CD4-positive, alpha-beta T cell (primary cell): ENCODE data around the gene CELF5. TPM values are rescaled to one million over a fixed set of nuclear protein-coding genes. Genes with fewer than 3 reads are reported as not detected.
"Not testable (repeated sequence)": the region's sequence is repeated elsewhere in the genome, so short reads cannot be mapped to it uniquely, and the experiment has no call there.

Source experiments
- ATAC-seq: fragments of 200-7000 bp; cut with Tn5 transposase; one replicate; pipeline ENCODE4 v1.10.0; 2022; ENCODE audit warnings: mild to moderate bottlenecking; ENCODE audit not compliant: poor library complexity
- CTCF ChIA-PET: fragments of 350-600 bp; sonication (Branson Sonifier 250); formaldehyde crosslinking; loops from one replicate; lab custom pipeline; 2021; ENCODE audit warnings: antibody characterized with exemption, inconsistent platforms; lab: Charles Lee
- POLR2A ChIA-PET: fragments of 350-600 bp; sonication (Branson Sonifier 250); formaldehyde crosslinking; loops from one replicate; lab custom pipeline; 2021; ENCODE audit warnings: antibody characterized with exemption, inconsistent platforms; lab: Charles Lee
- DNase-seq, 14 experiments: peaks; one replicate each; pipeline ENCODE4 v3.0.0-alpha.2; 2013 to 2020; ENCODE audit warnings: mixed read lengths in 2 of 14
- H3K27ac ChIP-seq, 2 donors: one replicate each; pipeline versions ENCODE4 v1.5.1 to v1.7.0; 2013; ENCODE audit warnings: low read length in 2 of 2, low read depth in 1 of 2, mild to moderate bottlenecking in 1 of 2
- H3K27me3 ChIP-seq, 2 experiments: 1 replicate in 1 of 2; 2 replicates in 1 of 2; pipeline versions ENCODE4 v1.6.1 to v1.7.0; 2013; ENCODE audit warnings: low read length in 2 of 2, control low read depth in 1 of 2, mild to moderate bottlenecking in 1 of 2, moderate library complexity in 1 of 2; ENCODE audit not compliant: insufficient read depth in 2 of 2, control insufficient read depth in 1 of 2
- H3K36me3 ChIP-seq: one replicate; pipeline ENCODE4 v1.6.1; 2013; ENCODE audit warnings: low read length, control low read depth; ENCODE audit not compliant: insufficient read depth
- H3K4me1 ChIP-seq: one replicate; pipeline ENCODE4 v1.6.1; 2013; ENCODE audit warnings: low read length, control low read depth; ENCODE audit not compliant: insufficient read depth
- H3K4me3 ChIP-seq: one replicate; pipeline ENCODE4 v1.5.1; 2013; ENCODE audit warnings: mild to moderate bottlenecking, low read length, moderate library complexity
- H3K9me3 ChIP-seq, 2 experiments: 1 replicate in 1 of 2; 2 replicates in 1 of 2; pipeline versions ENCODE4 v1.6.1 to v1.7.0; 2013; ENCODE audit warnings: low read length in 2 of 2, mild to moderate bottlenecking in 2 of 2, control low read depth in 1 of 2, moderate library complexity in 1 of 2; ENCODE audit not compliant: control insufficient read depth in 1 of 2, insufficient read depth in 1 of 2
- H3K27ac Mint-ChIP-seq: one replicate; pipeline ENCODE4 v1.8.0; 2020; ENCODE audit warnings: mixed read lengths
- H3K27me3 Mint-ChIP-seq: one replicate; pipeline ENCODE4 v1.8.0; 2021; ENCODE audit warnings: mixed read lengths
- H3K36me3 Mint-ChIP-seq: one replicate; pipeline ENCODE4 v1.8.0; 2021; ENCODE audit warnings: low read depth, mixed read lengths
- H3K4me1 Mint-ChIP-seq: one replicate; pipeline ENCODE4 v1.8.0; 2021; ENCODE audit warnings: low read depth, mixed read lengths
- H3K4me3 Mint-ChIP-seq: one replicate; pipeline ENCODE4 v1.8.0; 2020; ENCODE audit warnings: mild to moderate bottlenecking, mixed read lengths
- H3K9me3 Mint-ChIP-seq: one replicate; pipeline ENCODE4 v1.8.0; 2020; ENCODE audit warnings: mixed read lengths
- intact Hi-C, 2 experiments: fragments of 100-400 bp; cut with DNase I in 1 of 2; cut with micrococcal nuclease in 1 of 2; formaldehyde crosslinking; loops; one replicate each; pipeline versions ENCODE4 v1.15.1 to v1.9.0; 2023 to 2025; cut with DNase I, micrococcal nuclease
- total RNA-seq, 174 experiments: library from RNA in 2 of 174; stranded (reverse) in 2 of 174; gene quantifications; one replicate each; pipeline ENCODE4 v1.2.3 and lab custom pipeline; 2021 to 2026
- TF ChIP-seq, protein P1 (sequence below): fragments of 200-600 bp; IDR thresholded peaks from one replicate; pipeline ENCODE4 v1.8.0; 2022; ENCODE audit warnings: antibody characterized with exemption, mild to moderate bottlenecking

The CELF5 gene
- total RNA-seq, 2 experiments from 2014 or later, result 0.36 TPM

- H3K27ac Mint-ChIP-seq, result no peak overlapping the region
- POLR2A ChIA-PET, result no interaction called here
These were observed 115.9 kb downstream of the CELF5 start for GRCh38 chr19:3340340-3340739.

GRCh38 chr19:3342246-3342645 is 117.8 kb downstream of the CELF5 start:
- Histone ChIP-seq H3K4me1 (peaks cover 32% of the 10 kb centered on the region), H3K36me3 (no peaks in the 10 kb centered on the region), H3K27me3 (no peaks in the 10 kb centered on the region), H3K27ac (no peak overlapping the region), H3K9me3 (no peaks in the 10 kb centered on the region), H3K4me3 (no peak overlapping the region)
- DNase-seq (no peak), ATAC-seq (no peak)
- Mint-ChIP-seq H3K4me1 (peaks cover 7% of the 10 kb centered on the region), H3K27me3 (no peaks in the 10 kb centered on the region), H3K4me3 (no peak overlapping the region), H3K27ac (no peak overlapping the region), H3K9me3 (no peaks in the 10 kb centered on the region), H3K36me3 (no peaks in the 10 kb centered on the region)
- CTCF ChIA-PET, result interaction anchor here (1.2 kb wide), 1 partner anchor 92 kb away, joined by 3 read pairs; no protein-coding TSS in a partner anchor
- POLR2A ChIA-PET, result no interaction called here
- TF ChIP-seq, protein P1, sequence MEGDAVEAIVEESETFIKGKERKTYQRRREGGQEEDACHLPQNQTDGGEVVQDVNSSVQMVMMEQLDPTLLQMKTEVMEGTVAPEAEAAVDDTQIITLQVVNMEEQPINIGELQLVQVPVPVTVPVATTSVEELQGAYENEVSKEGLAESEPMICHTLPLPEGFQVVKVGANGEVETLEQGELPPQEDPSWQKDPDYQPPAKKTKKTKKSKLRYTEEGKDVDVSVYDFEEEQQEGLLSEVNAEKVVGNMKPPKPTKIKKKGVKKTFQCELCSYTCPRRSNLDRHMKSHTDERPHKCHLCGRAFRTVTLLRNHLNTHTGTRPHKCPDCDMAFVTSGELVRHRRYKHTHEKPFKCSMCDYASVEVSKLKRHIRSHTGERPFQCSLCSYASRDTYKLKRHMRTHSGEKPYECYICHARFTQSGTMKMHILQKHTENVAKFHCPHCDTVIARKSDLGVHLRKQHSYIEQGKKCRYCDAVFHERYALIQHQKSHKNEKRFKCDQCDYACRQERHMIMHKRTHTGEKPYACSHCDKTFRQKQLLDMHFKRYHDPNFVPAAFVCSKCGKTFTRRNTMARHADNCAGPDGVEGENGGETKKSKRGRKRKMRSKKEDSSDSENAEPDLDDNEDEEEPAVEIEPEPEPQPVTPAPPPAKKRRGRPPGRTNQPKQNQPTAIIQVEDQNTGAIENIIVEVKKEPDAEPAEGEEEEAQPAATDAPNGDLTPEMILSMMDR, result no peak
- intact Hi-C loops, result no loop called here

More at GRCh38 chr19:3340340-3340739, 115.9 kb downstream of the CELF5 start:
- no peak overlapping the region for H3K4me3 Mint-ChIP-seq
- peaks cover 11% of the 10 kb centered on the region for H3K4me1 Mint-ChIP-seq
- Histone ChIP-seq H3K27me3 (no peaks in the 10 kb centered on the region), H3K36me3 (no peaks in the 10 kb centered on the region), H3K9me3 (no peaks in the 10 kb centered on the region), H3K27ac (no peak overlapping the region), H3K4me1 (peaks cover 32% of the 10 kb centered on the region), H3K4me3 (no peak overlapping the region)
- no peak for DNase-seq
- TF ChIP-seq, protein P1, result no peak
- intact Hi-C loops, result no loop called here
- no peaks in the 10 kb centered on the region for H3K9me3 Mint-ChIP-seq
- ATAC-seq, result no peak
- H3K36me3 Mint-ChIP-seq, result no peaks in the 10 kb centered on the region
- H3K27me3 Mint-ChIP-seq, result no peaks in the 10 kb centered on the region
- CTCF ChIA-PET, result no interaction called here

DNA sequence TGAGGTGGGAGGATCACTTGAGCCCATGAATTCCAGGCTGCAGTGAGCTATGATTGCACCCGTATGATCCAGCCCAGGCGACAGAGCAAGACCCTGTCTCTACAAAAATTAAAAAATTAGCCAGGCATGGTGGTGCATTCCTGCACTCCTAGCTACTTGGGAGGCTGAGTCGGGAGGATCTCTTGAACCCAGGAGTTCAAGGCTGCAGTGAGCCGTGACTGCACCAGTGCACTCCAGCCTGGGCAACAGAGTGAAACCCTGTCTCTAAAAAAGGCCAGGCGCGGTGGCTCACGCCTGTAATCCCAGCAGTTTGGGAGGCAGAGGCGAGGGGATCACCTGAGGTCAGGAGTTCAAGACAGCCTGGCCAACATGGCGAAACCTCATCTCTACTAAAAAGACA is 118.5 kb downstream of the CELF5 start:
- H3K27ac ChIP-seq, H3K9me3 ChIP-seq, POLR2A ChIA-PET, intact Hi-C loops, H3K4me3 Mint-ChIP-seq, DNase-seq, H3K36me3 Mint-ChIP-seq, H3K27ac Mint-ChIP-seq, H3K36me3 ChIP-seq, H3K4me3 ChIP-seq, H3K27me3 ChIP-seq, H3K27me3 Mint-ChIP-seq, H3K4me1 Mint-ChIP-seq, H3K9me3 Mint-ChIP-seq, ATAC-seq: not testable (repeated sequence)
- CTCF ChIA-PET, result interaction anchor here (1.2 kb wide), 1 partner anchor 91 kb away, joined by 3 read pairs; no protein-coding TSS in a partner anchor
- H3K4me1 ChIP-seq, result peaks cover 26% of the 10 kb centered on the region
